ENCODE data around the gene AOPEP.

DNA sequence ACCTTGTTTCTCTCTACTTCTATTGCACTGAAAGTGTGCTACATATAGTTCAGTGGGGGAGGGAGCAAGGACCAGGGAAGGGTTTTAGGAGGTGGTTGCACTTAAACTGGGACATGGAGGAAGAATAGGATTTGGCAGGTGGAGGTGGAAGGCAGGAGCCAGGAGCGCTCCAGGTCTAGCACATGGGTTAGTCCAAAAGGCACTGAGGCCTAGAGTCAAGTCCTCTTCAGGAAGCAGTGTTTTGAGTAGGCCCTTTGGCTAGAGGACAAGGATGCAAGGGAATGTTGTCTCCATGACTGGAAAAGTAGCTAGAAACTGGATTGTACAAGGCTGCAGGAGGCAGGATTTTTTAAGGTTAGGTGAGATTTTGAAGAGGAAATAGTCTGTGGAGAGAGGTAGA lies 31.5 kb downstream of the AOPEP start:
- TF ChIP-seq, protein P1, sequence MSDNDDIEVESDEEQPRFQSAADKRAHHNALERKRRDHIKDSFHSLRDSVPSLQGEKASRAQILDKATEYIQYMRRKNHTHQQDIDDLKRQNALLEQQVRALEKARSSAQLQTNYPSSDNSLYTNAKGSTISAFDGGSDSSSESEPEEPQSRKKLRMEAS (CRISPR knock-in tag; IDR thresholded peaks at IDR 0.05), result no peak
- TF ChIP-seq ETV6 (IDR thresholded peaks at IDR 0.05; ENCODE audit: borderline replicate concordance in 1 of 2, low read depth in 2 of 2, low read length in 1 of 2) (no peak), ETV6 (CRISPR knock-in tag; IDR thresholded peaks at IDR 0.05; ENCODE audit: borderline replicate concordance) (no peak), ZNF3 (CRISPR knock-in tag; IDR thresholded peaks at IDR 0.05) (no peak), PKNOX1 (IDR thresholded peaks at IDR 0.05) (no peak), RFX5 (IDR thresholded peaks at IDR 0.05; ENCODE audit: low read depth, low read length) (no peak), EZH2 (IDR thresholded peaks at IDR 0.05; ENCODE audit: borderline replicate concordance, low read depth, low read length) (no peak), TCF7L2 (IDR thresholded peaks at IDR 0.05; ENCODE audit: low read depth, low read length) (no peak), EGR1 (conservative IDR thresholded peaks at IDR 0.05) (no peak), KDM1A (IDR thresholded peaks at IDR 0.05) (no peak), ESRRA (IDR thresholded peaks at IDR 0.05; ENCODE audit: borderline replicate concordance, low read depth) (no peak), POLR2AphosphoS5 (IDR thresholded peaks at IDR 0.05; ENCODE audit: control insufficient read depth, insufficient read depth, low read depth, low read length) (no peak), TCF7 (IDR thresholded peaks at IDR 0.05; ENCODE audit: borderline replicate concordance) (no peak)
- TF ChIP-seq, protein P2, sequence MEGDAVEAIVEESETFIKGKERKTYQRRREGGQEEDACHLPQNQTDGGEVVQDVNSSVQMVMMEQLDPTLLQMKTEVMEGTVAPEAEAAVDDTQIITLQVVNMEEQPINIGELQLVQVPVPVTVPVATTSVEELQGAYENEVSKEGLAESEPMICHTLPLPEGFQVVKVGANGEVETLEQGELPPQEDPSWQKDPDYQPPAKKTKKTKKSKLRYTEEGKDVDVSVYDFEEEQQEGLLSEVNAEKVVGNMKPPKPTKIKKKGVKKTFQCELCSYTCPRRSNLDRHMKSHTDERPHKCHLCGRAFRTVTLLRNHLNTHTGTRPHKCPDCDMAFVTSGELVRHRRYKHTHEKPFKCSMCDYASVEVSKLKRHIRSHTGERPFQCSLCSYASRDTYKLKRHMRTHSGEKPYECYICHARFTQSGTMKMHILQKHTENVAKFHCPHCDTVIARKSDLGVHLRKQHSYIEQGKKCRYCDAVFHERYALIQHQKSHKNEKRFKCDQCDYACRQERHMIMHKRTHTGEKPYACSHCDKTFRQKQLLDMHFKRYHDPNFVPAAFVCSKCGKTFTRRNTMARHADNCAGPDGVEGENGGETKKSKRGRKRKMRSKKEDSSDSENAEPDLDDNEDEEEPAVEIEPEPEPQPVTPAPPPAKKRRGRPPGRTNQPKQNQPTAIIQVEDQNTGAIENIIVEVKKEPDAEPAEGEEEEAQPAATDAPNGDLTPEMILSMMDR (IDR thresholded peaks at IDR 0.05 in 2 of 3, conservative IDR thresholded peaks at IDR 0.05 in 1 of 3; ENCODE audit: insufficient read depth in 2 of 3, low read depth in 1 of 3, low read length in 3 of 3), result no peak
- TF ChIP-seq, protein P3, sequence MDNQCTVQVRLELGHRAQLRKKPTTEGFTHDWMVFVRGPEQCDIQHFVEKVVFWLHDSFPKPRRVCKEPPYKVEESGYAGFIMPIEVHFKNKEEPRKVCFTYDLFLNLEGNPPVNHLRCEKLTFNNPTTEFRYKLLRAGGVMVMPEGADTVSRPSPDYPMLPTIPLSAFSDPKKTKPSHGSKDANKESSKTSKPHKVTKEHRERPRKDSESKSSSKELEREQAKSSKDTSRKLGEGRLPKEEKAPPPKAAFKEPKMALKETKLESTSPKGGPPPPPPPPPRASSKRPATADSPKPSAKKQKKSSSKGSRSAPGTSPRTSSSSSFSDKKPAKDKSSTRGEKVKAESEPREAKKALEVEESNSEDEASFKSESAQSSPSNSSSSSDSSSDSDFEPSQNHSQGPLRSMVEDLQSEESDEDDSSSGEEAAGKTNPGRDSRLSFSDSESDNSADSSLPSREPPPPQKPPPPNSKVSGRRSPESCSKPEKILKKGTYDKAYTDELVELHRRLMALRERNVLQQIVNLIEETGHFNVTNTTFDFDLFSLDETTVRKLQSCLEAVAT (IDR thresholded peaks at IDR 0.05), result no peak

All from K562 (cell line).